ENCODE results near the gene CCL14.

CCL14 gene

GRCh38 chr17:35988164-35988563 is 1.6 kb upstream of the CCL14 start:
- DNase-seq: no peak

- no peak for DNase-seq
These were observed 2.4 kb downstream of the CCL14 start for GRCh38 chr17:35984140-35984539.

DNA sequence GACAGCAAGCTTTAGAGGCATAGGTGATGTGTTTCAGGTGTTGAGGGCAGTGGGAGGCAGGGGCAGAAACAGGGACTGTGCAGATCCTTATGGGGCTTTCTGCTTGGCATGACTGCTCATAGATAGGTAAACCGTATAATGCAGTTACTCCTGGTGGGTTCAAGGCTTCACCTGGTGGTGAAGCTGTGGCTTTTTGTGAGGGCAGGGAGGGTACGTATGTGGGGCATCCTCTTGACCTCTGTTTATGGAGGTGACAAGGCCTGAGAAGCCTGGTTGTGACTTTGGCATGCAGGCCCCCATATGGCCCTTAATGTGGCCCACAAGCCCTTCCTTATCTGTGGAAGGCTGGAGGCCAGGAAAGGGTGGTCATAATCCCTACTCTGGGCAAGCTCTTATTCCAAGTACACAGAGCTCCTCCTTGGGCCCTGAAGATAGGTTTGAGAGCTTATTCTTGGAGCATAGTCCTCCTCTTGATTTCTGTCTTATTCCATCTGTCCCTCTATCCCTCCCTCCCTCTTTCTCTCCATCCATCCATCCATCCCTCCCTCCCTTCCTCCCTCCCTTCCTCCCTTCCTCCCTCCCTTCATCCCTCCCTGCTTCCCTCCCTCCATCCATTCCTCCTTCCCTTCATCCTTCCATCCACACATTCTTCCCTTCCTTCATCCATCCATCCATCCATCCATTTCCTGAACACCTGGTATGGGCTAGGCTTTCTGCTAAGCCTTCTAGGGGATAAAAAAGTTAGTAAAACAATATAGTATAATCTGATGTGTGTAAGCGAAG is 3.9 kb downstream of the CCL14 start:
- DNase-seq: no peak

DNA sequence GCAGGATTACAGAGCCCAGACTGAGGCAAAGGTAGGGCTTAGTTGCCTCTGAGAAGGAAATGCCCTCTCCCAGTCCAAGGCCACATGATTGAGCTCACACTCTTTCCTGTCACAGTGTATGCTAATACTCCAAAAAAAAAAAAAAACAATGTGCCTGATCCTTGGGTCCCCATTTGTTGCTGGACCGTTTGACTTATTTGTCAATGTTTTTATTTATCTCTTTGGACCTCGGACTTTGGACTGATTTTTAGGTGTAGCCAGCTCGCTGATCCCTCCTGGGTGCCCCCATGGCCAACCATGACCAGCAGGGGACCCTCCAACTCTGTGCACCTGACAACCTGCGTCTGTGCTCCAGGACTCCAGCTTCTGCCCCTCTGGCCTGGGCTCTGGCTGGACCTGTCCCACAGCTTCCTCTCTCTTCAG is 4.6 kb downstream of the CCL14 start:
- no peak for DNase-seq

GRCh38 chr17:35981246-35981645 is 5.3 kb downstream of the CCL14 start, which contains the start of gene CCL16:
Gene CCL16, minus strand, starts transcription at chr17:35981497. Its CDS starts 77 bp downstream, at chr17:35981420.
- no peak for DNase-seq

DNA sequence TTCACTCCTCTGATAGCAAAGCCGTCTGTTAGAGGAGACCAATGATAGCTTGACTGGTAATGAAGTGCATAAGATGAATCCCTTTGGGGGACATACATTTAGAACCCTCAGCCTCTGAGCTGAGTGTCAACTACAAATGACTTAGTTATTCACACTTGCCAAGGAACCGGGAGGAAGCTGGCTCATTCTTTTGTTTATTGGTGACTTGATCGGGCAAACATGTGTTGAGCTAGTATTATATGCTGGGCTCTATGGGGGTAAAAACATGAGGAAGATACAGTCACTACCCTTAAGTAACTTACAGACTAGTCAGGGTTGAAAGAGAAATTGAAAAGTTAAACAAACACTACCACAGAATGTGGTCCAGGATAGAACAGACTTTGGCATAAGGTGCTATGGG is 8.2 kb downstream of the CCL14 start:
- no peak for DNase-seq

- no peak for DNase-seq
These were observed 9.0 kb downstream of the CCL14 start for GRCh38 chr17:35977509-35977908.

DNA sequence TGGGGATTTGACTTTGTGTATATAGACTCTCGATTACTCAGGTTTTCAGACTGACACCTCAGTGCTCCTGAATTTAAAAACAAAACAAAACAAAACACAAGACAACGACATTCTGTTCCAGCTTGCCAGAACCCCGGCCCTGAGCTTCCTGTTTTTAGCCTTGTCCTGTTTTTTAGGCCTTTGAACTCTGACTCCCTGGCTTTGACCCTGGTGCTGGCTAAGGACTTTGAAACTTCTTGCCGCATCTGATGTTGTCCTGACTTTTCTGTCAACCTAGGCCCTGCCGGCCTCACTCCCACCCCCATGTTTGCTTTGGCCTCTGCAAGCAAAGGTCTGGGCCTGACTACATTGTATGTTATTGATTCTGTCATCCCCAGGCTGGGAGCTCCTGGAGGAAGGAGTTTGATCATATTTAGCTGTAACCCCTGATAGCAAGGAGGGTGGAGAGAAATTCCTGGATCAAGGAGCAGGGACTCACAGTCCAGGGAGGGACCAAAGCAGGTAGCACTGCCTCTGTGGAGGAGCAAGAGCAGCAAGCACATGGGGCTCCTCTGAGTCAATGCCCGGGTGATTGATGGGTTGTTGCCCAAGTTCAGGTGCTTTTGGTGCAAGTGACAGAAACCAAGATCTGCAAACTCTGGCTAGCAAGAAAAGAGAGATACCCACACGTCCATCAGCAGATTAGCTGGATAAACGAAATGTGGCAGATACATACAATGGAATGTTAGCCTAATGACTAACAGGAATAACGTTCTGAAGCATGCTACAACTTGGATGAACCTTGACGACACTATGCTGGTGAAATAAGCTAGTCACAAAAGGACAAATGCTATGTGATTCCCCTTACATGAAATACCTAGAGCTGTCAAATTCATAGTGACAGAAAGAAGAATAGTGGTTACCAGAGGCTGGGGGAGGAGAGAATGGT is 12.9 kb downstream of the CCL14 start:
- DNase-seq: peak; percentile 26

DNA sequence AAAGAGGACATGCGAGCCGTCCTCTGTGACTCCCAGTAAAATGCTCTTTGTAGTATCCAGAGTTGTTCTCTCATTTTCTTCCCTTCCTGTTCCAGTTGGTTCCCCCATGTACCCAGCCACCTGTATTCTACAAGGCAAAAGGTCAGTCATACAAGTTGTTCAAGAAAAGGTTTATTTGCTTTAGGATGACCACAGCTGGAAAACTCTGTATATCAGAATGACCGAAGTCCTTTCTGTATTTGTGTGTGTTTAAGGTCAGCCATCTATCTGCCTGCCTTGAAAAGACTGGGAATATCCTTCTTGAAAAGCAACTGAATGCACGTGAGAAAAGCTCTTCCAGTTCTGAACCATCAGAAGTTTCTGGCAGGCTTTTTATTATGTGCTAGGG is 13.6 kb downstream of the CCL14 start:
- DNase-seq: no peak

GRCh38 chr17:35972535-35972934 is 14.0 kb downstream of the CCL14 start:
- no peak for DNase-seq

DNA sequence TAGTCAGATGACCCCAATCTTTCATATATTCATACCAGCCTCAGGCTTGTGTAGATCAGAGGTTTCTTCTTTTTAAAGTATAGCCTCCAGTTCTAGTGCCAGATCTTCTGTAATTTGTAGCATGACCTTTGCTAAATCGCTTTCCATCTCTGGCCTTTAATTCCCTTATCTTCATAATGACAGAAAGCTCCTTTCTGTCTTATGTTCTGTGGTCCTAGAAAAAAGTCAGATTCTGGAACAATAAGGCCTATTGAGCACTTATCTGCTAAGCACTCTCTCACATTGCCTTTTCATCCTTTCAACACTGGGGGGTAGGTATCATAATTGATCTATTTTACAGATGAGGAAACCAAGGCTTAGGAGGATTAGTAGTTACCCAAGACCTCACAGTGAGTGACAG is 14.5 kb downstream of the CCL14 start:
- DNase-seq: no peak

GRCh38 chr17:35969558-35970380 is 16.8 kb downstream of the CCL14 start:
- DNase-seq: peak; percentile 72

- DNase-seq: no peak
These were observed 17.9 kb downstream of the CCL14 start for GRCh38 chr17:35968520-35969054.

- DNase-seq: no peak
These were observed 21.3 kb downstream of the CCL14 start for GRCh38 chr17:35965272-35965671.

GRCh38 chr17:35963663-35964062 is 22.9 kb downstream of the CCL14 start:
- no peak for DNase-seq

- DNase-seq: no peak
These were observed 32.8 kb downstream of the CCL14 start for GRCh38 chr17:35953720-35954119.

GRCh38 chr17:35949401-35949800 is 37.1 kb downstream of the CCL14 start:
- no peak for DNase-seq

GRCh38 chr17:35948092-35948491 is 38.4 kb downstream of the CCL14 start:
- no peak for DNase-seq

GRCh38 chr17:35947156-35947585 is 39.4 kb downstream of the CCL14 start:
- peak; percentile 33 for DNase-seq

GRCh38 chr17:35944151-35944550 is 42.4 kb downstream of the CCL14 start:
- no peak for DNase-seq

DNA sequence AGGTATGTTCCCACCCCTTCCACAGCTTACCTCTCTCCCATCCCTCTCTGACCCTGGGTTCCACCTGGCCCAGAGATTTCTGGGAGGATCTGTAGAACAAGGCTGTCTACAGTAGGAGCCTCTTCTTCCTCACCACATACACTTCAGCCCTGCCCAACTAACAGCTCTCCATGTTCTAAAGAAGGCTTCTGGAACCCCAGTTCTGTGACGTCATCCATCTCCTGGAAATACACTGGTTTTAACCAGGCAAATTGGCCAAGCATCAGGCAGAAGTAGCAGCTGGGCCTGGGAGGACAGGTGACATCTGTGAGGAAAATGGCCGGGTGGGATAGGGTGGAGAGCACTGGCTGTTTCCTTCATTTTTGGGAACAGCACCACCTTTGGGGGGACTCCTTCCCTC is 43.0 kb downstream of the CCL14 start, which contains the start of gene LYZL6:
TSS of gene LYZL6 (minus strand) at position 177 of the 400 bp plus-strand sequence. CDS start 4,357 bp downstream, outside the sequence.
- DNase-seq: no peak

- DNase-seq: no peak
These were observed 43.8 kb downstream of the CCL14 start for GRCh38 chr17:35942588-35943186.
